Type B pancreatic cell (in vitro differentiated cells): ENCODE measurements around the gene MGAT5B. TPM values are rescaled to one million over a fixed set of nuclear protein-coding genes. Genes with fewer than 3 reads are reported as not detected.

Experiments
- DNase-seq: peaks from one replicate; pipeline ENCODE4 v3.0.0; 2021; ENCODE audit warnings: mixed read lengths; ENCODE audit not compliant: unreplicated experiment; ENCODE audit errors: extremely low spot score
- H3K27ac Mint-ChIP-seq: 2 replicates; pipeline ENCODE4 v1.8.0; 2021; ENCODE audit warnings: mild to moderate bottlenecking, mixed read lengths
- H3K27me3 Mint-ChIP-seq: 2 replicates; pipeline ENCODE4 v1.8.0; 2021; ENCODE audit warnings: mixed read lengths
- H3K36me3 Mint-ChIP-seq: 2 replicates; pipeline ENCODE4 v1.8.0; 2021; ENCODE audit warnings: mixed read lengths
- H3K4me1 Mint-ChIP-seq: one replicate; pipeline ENCODE4 v1.8.0; 2021; ENCODE audit warnings: mixed read lengths; ENCODE audit not compliant: unreplicated experiment
- H3K4me3 Mint-ChIP-seq: 2 replicates; pipeline ENCODE4 v1.8.0; 2021; ENCODE audit warnings: mild to moderate bottlenecking, mixed read lengths
- H3K9me3 Mint-ChIP-seq: 2 replicates; pipeline ENCODE4 v1.8.0; 2021; ENCODE audit warnings: mixed read lengths
- total RNA-seq: library from RNA; stranded (reverse); gene quantifications from 2 replicates; pipeline ENCODE4 v1.2.1, GENCODE V29; 2021; ENCODE audit warnings: low replicate concordance
- TF ChIP-seq, protein P1 (sequence below): fragments of 200-600 bp; sonication (generic); conservative IDR thresholded peaks from 2 replicates; pipeline ENCODE4 v1.5.0; 2021; ENCODE audit warnings: antibody characterized with exemption, mild to moderate bottlenecking

The MGAT5B gene
- total RNA-seq, 1 donor from 2014 or later, result 15.9 TPM

DNA sequence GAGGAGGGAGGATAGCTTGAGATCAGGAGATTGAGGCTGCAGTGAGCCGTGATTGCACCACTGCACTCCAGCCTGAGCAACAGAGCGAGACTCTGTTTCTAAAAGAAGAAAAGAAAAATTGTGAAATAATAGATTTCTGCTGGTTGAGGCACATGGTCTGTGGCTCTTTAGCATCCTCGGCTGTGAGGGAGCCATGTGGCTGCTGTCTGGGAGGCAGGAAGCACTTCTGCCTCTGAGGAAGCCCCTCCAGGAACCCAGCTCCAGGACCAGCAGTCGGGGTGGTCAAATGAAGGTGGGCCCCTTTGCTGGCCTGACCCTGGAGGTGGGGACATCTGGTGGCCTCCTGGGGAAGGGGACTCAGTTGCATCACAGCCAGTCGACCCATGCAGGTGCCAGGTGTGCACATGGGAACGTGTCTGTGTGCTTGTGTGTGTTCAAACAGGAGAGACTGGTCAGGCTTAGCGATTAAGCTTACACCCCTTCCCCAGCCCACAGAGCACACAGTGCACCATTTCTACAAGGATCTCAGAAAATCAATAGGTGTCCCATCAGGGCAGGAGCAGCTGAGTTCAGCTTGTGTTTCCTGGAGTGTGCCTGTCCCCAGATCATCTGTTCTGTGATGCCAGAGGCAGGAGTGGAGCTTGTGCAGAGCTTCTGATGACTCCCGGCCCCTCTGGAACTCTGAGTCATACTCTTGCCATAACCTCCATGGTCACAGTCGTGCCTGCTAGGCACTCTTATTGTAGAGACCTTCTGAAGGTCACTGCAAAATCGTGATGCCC is 24.3 kb upstream of the MGAT5B start:
- no peak overlapping the region for H3K27ac Mint-ChIP-seq
- H3K36me3 Mint-ChIP-seq, result no peaks in the 10 kb centered on the region
- no peaks in the 10 kb centered on the region for H3K9me3 Mint-ChIP-seq
- TF ChIP-seq, protein P1, sequence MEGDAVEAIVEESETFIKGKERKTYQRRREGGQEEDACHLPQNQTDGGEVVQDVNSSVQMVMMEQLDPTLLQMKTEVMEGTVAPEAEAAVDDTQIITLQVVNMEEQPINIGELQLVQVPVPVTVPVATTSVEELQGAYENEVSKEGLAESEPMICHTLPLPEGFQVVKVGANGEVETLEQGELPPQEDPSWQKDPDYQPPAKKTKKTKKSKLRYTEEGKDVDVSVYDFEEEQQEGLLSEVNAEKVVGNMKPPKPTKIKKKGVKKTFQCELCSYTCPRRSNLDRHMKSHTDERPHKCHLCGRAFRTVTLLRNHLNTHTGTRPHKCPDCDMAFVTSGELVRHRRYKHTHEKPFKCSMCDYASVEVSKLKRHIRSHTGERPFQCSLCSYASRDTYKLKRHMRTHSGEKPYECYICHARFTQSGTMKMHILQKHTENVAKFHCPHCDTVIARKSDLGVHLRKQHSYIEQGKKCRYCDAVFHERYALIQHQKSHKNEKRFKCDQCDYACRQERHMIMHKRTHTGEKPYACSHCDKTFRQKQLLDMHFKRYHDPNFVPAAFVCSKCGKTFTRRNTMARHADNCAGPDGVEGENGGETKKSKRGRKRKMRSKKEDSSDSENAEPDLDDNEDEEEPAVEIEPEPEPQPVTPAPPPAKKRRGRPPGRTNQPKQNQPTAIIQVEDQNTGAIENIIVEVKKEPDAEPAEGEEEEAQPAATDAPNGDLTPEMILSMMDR, result no peak
- no peak overlapping the region for H3K4me3 Mint-ChIP-seq
- no peak for DNase-seq
- peaks cover 9% of the 10 kb centered on the region for H3K4me1 Mint-ChIP-seq
- H3K27me3 Mint-ChIP-seq, result peaks cover 59% of the 10 kb centered on the region

- no peak for DNase-seq
- H3K9me3 Mint-ChIP-seq, result no peaks in the 10 kb centered on the region
- no peak overlapping the region for H3K4me3 Mint-ChIP-seq
- H3K36me3 Mint-ChIP-seq, result no peaks in the 10 kb centered on the region
- H3K27me3 Mint-ChIP-seq, result peaks cover 58% of the 10 kb centered on the region
- no peak overlapping the region for H3K27ac Mint-ChIP-seq
- peaks cover 9% of the 10 kb centered on the region for H3K4me1 Mint-ChIP-seq
- TF ChIP-seq, protein P1, result no peak
Observed at GRCh38 chr17:76844485-76844829, 23.7 kb upstream of the MGAT5B start.

- TF ChIP-seq, protein P1, result no peak
- Mint-ChIP-seq H3K4me3 (no peak overlapping the region), H3K27ac (no peak overlapping the region), H3K4me1 (peaks cover 6% of the 10 kb centered on the region), H3K27me3 (peaks cover 54% of the 10 kb centered on the region), H3K9me3 (no peaks in the 10 kb centered on the region), H3K36me3 (no peaks in the 10 kb centered on the region)
- DNase-seq, result no peak
Observed at GRCh38 chr17:76844846-76845245, 23.4 kb upstream of the MGAT5B start.

- H3K27ac Mint-ChIP-seq, result no peak overlapping the region
- peaks cover under 1% of the 10 kb centered on the region for H3K4me1 Mint-ChIP-seq
- no peak for DNase-seq
- H3K9me3 Mint-ChIP-seq, result no peaks in the 10 kb centered on the region
- no peak overlapping the region for H3K4me3 Mint-ChIP-seq
- TF ChIP-seq, protein P1, result no peak
- no peaks in the 10 kb centered on the region for H3K36me3 Mint-ChIP-seq
- peaks cover 47% of the 10 kb centered on the region for H3K27me3 Mint-ChIP-seq
Observed at GRCh38 chr17:76845541-76846017, 22.6 kb upstream of the MGAT5B start.

DNA sequence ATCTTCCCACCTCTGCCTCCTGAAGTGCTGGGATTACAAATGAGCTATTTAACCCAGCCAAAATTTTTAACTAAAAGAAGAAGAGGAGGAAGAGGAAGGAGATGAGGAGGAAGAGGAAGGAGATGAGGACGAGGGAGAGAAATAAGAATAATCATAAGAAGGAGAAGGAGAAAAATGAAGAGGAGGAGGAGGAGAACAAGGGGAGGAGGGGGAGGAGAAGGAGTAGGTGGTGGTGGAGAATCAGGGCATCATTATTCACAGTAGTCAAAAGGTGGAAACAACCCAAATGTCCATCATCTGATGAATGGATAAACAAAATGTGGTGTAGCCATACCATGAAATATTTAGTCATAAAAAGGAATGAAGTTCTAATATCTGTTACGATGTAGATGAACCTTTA is 21.2 kb upstream of the MGAT5B start:
- DNase-seq, result no peak
- TF ChIP-seq, protein P1, result no peak
- H3K9me3 Mint-ChIP-seq, result no peaks in the 10 kb centered on the region
- H3K4me3 Mint-ChIP-seq, result no peak overlapping the region
- H3K4me1 Mint-ChIP-seq, result no peaks in the 10 kb centered on the region
- peaks cover 37% of the 10 kb centered on the region for H3K27me3 Mint-ChIP-seq
- H3K36me3 Mint-ChIP-seq, result no peaks in the 10 kb centered on the region
- H3K27ac Mint-ChIP-seq, result no peak overlapping the region
